NCI-H69 (cell line): ENCODE data around the gene KMT2D.

ENCODE experiments used
- DNase-seq: peaks from one replicate; lab custom pipeline; 2025; lab: John Stamatoyannopoulos, UW

The KMT2D gene

GRCh38 chr12:49060237-49061156 is at the start of gene KMT2D:
Gene KMT2D (minus strand): TSS chr12:49060794. CDS start chr12:49055324, 5,470 bp downstream.
- DNase-seq, result peak; percentile 98

- DNase-seq, result peak; percentile 65
These were observed 49.3 kb upstream of the KMT2D start for GRCh38 chr12:49109641-49110463.

GRCh38 chr12:49108958-49109404 is 48.4 kb upstream of the KMT2D start:
- no peak for DNase-seq

GRCh38 chr12:49105504-49106084 is 45.0 kb upstream of the KMT2D start:
- DNase-seq, result no peak

GRCh38 chr12:49104822-49105221 is 44.2 kb upstream of the KMT2D start:
- no peak for DNase-seq

GRCh38 chr12:49100380-49100779 is 39.8 kb upstream of the KMT2D start:
- no peak for DNase-seq

- no peak for DNase-seq
These were observed 38.1 kb upstream of the KMT2D start for GRCh38 chr12:49098703-49099102.

- peak; percentile 55 for DNase-seq
These were observed 37.4 kb upstream of the KMT2D start for GRCh38 chr12:49098035-49098451.

- DNase-seq, result no peak
These were observed 36.8 kb upstream of the KMT2D start for GRCh38 chr12:49097381-49097780.

- DNase-seq, result no peak
These were observed 34.4 kb upstream of the KMT2D start for GRCh38 chr12:49094975-49095365.

GRCh38 chr12:49094160-49094974 is 33.8 kb upstream of the KMT2D start, which contains the start of gene DHH:
Gene DHH (minus strand): TSS chr12:49094801. CDS start chr12:49094512, 289 bp downstream.
- peak; percentile 69 for DNase-seq

- peak; percentile 69 for DNase-seq
These were observed 33.2 kb upstream of the KMT2D start for GRCh38 chr12:49093792-49094159.

- no peak for DNase-seq
These were observed 32.3 kb upstream of the KMT2D start for GRCh38 chr12:49092816-49093406.

GRCh38 chr12:49092086-49092815 is 31.7 kb upstream of the KMT2D start:
- DNase-seq, result peak; percentile 67

GRCh38 chr12:49091836-49092085 is 31.2 kb upstream of the KMT2D start:
- no peak for DNase-seq

GRCh38 chr12:49091056-49091835 is 30.7 kb upstream of the KMT2D start:
- no peak for DNase-seq

- DNase-seq, result peak; percentile 73
These were observed 29.5 kb upstream of the KMT2D start for GRCh38 chr12:49089821-49090773.

- DNase-seq, result no peak
These were observed 28.3 kb upstream of the KMT2D start for GRCh38 chr12:49088932-49089330.
